K562 (cell line): ENCODE data around the gene NRXN3.

Source experiments
- CTCF ChIP-seq, 3 experiments: IDR thresholded peaks in 2 of 3; conservative IDR thresholded peaks in 1 of 3; 2 replicates each; pipeline ENCODE4 v1.5.1; 2011 to 2012; ENCODE audit warnings: low read length in 3 of 3, mild to moderate bottlenecking in 3 of 3, control low read depth in 2 of 3, improper control_type of control experiment in 1 of 3, inconsistent platforms in 1 of 3, low read depth in 1 of 3, mixed read lengths in 1 of 3, moderate library complexity in 1 of 3; ENCODE audit not compliant: insufficient read depth in 2 of 3
- E2F6 ChIP-seq, 2 experiments: IDR thresholded peaks; 2 replicates each; pipeline ENCODE4 v1.6.1; 2011; ENCODE audit warnings: borderline replicate concordance in 1 of 2, control low read depth in 1 of 2, low read depth in 1 of 2, low read length in 1 of 2, mild to moderate bottlenecking in 1 of 2, mixed read lengths in 1 of 2, moderate library complexity in 1 of 2; ENCODE audit not compliant: insufficient read depth in 1 of 2, insufficient read length in 1 of 2, poor library complexity in 1 of 2, severe bottlenecking in 1 of 2; ENCODE audit errors: extremely low read depth in 1 of 2
- FUS ChIP-seq: fragments of 200-400 bp; formaldehyde crosslinking; optimal IDR thresholded peaks from 2 replicates; pipeline ENCODE3; 2017; ENCODE audit warnings: low read depth, low read length
- NCOA1 ChIP-seq: fragments of 450-650 bp; IDR thresholded peaks from 2 replicates; pipeline ENCODE4 v1.6.1; 2016; ENCODE audit warnings: low read depth
- SMAD4 ChIP-seq: fragments of 250-450 bp; sonication (Bioruptor Pico); conservative IDR thresholded peaks from 2 replicates; pipeline ENCODE4 v1.8.0; 2021; ENCODE audit warnings: inconsistent platforms, mild to moderate bottlenecking, moderate library complexity
- TARDBP ChIP-seq: fragments of 450-650 bp; IDR thresholded peaks from 2 replicates; pipeline ENCODE4 v1.6.1; 2016
- TGIF2 ChIP-seq: sonication (generic); formaldehyde crosslinking; IDR thresholded peaks from 2 replicates; pipeline ENCODE4 v1.8.1; 2022; ENCODE audit warnings: mild to moderate bottlenecking, missing genetic modification reagents, moderate library complexity
- ZNF449 ChIP-seq: fragments of 250-450 bp; sonication (Bioruptor Pico); IDR thresholded peaks from 2 replicates; pipeline ENCODE4 v1.8.0; 2022; ENCODE audit warnings: moderate library complexity, mild to moderate bottlenecking, inconsistent platforms

- TF ChIP-seq TARDBP = no peak
- TF ChIP-seq NCOA1 = no peak
- TF ChIP-seq CTCF (IDR thresholded peaks at IDR 0.05 in 2 of 3, conservative IDR thresholded peaks at IDR 0.05 in 1 of 3; ENCODE audit: insufficient read depth in 2 of 3, low read depth in 1 of 3, low read length in 3 of 3) = no peak
- TF ChIP-seq TGIF2 (CRISPR knock-in tag) = no peak
- TF ChIP-seq E2F6 (IDR thresholded peaks at IDR 0.05; ENCODE audit: borderline replicate concordance in 1 of 2, extremely low read depth in 1 of 2, insufficient read depth in 1 of 2, insufficient read length in 1 of 2, low read depth in 1 of 2, low read length in 1 of 2, poor library complexity in 1 of 2, severe bottlenecking in 1 of 2) = no peak
- TF ChIP-seq SMAD4 = no peak
- TF ChIP-seq FUS = no peak
- no peak for TF ChIP-seq ZNF449
Observed at GRCh38 chr14:79193689-79194477, 1023.7 kb downstream of the NRXN3 start.
